Endothelial cell of umbilical vein (primary cell): ENCODE data around the gene UTF1. TPM values are rescaled to one million over a fixed set of nuclear protein-coding genes. Genes with fewer than 3 reads are reported as not detected.
"Not testable (repeated sequence)": the region's sequence is repeated elsewhere in the genome, so short reads cannot be mapped to it uniquely, and the experiment has no call there.

Experiments
- BruUV-seq: library from RNA; stranded (reverse); fragments of 400-500 nt; replicated peaks from 2 replicates; lab custom pipeline; 2021; lab: Mats Ljungman, UMichigan
- CTCF ChIA-PET: fragments of 300-600, 350-600 bp; sonication (Branson Sonifier 250); formaldehyde crosslinking; loops from one replicate; lab custom pipeline; 2021; ENCODE audit warnings: antibody characterized with exemption, inconsistent platforms; lab: Charles Lee
- POLR2A ChIA-PET: fragments of 300-600, 350-600 bp; sonication (Branson Sonifier 250); formaldehyde crosslinking; loops from one replicate; lab custom pipeline; 2021; ENCODE audit warnings: antibody characterized with exemption, inconsistent platforms; lab: Charles Lee
- DNase-seq: peaks from one replicate; pipeline ENCODE4 v3.0.0-alpha.2; 2011; ENCODE audit warnings: low read depth, low spot score
- FAIRE-seq: peaks from 2 replicates; lab custom pipeline; 2011; peaks lifted over from hg19 to GRCh38; lab: Jason Lieb, UNC
- H2AFZ ChIP-seq: 2 replicates; pipeline ENCODE4 v1.6.0; 2012; ENCODE audit warnings: low read depth, low read length, control low read depth, inconsistent platforms
- H3K27ac ChIP-seq: 2 replicates; pipeline ENCODE4 v1.5.1; 2011; ENCODE audit warnings: low read depth, mild to moderate bottlenecking, control low read depth, low read length, moderate library complexity; ENCODE audit not compliant: insufficient read depth
- H3K27me3 ChIP-seq, 2 experiments: 2 replicates each; pipeline versions ENCODE4 v1.6.0 to v1.6.1; 2011; ENCODE audit warnings: low read length in 2 of 2, mixed read lengths in 1 of 2; ENCODE audit not compliant: control insufficient read depth in 2 of 2, insufficient read depth in 2 of 2
- H3K36me3 ChIP-seq, 2 experiments: 2 replicates in 1 of 2; 3 replicates in 1 of 2; pipeline ENCODE4 v1.5.1; 2011; ENCODE audit warnings: low read length in 2 of 2, mild to moderate bottlenecking in 1 of 2, moderate library complexity in 1 of 2; ENCODE audit not compliant: control insufficient read depth in 2 of 2, insufficient read depth in 2 of 2; ENCODE audit errors: extremely low read depth in 1 of 2
- H3K4me1 ChIP-seq: 3 replicates; pipeline ENCODE4 v1.5.1; 2011; ENCODE audit warnings: mild to moderate bottlenecking, low read length; ENCODE audit not compliant: control insufficient read depth, insufficient read depth; ENCODE audit errors: extremely low read depth
- H3K4me2 ChIP-seq: 2 replicates; pipeline ENCODE4 v1.6.1; 2011; ENCODE audit warnings: low read length, control low read depth, mixed read lengths; ENCODE audit not compliant: insufficient read depth
- H3K4me3 ChIP-seq, 3 experiments: fragments of 200-600 bp in 1 of 3; sonication (generic), shearing (Covaris generic) in 1 of 3; replicated peaks in 1 of 3; 2 replicates each; pipeline ENCODE4 v1.5.1; 2011 to 2016; ENCODE audit warnings: control low read depth in 3 of 3, low read length in 3 of 3, mild to moderate bottlenecking in 2 of 3, inconsistent platforms in 1 of 3, low read depth in 1 of 3, moderate library complexity in 1 of 3; ENCODE audit not compliant: insufficient read depth in 1 of 3
- H3K79me2 ChIP-seq: 2 replicates; pipeline ENCODE4 v1.6.0; 2012; ENCODE audit warnings: low read length, inconsistent platforms; ENCODE audit not compliant: control insufficient read depth, insufficient read depth
- H3K9ac ChIP-seq: replicated peaks from 2 replicates; pipeline ENCODE3; 2011; ENCODE audit warnings: low read length, control low read depth; ENCODE audit not compliant: insufficient read depth; ENCODE audit errors: extremely low read depth
- H3K9me1 ChIP-seq: replicated peaks from 3 replicates; pipeline ENCODE4 v1.6.0; 2011; ENCODE audit warnings: mild to moderate bottlenecking, low read length; ENCODE audit not compliant: control insufficient read depth, insufficient read depth; ENCODE audit errors: extremely low read depth
- H3K9me3 ChIP-seq: replicated peaks from 2 replicates; pipeline ENCODE4 v1.5.1; 2012; ENCODE audit warnings: low read length, inconsistent platforms; ENCODE audit not compliant: control insufficient read depth, insufficient read depth
- H4K20me1 ChIP-seq: replicated peaks from 2 replicates; pipeline ENCODE3; 2011; ENCODE audit warnings: mild to moderate bottlenecking, low read length; ENCODE audit not compliant: control insufficient read depth, insufficient read depth; ENCODE audit errors: extremely low read depth
- CTCF ChIP-seq, 2 donors: IDR thresholded peaks; 1 replicate in 1 of 2; 2 replicates in 1 of 2; pipeline ENCODE4 v1.5.1; 2011; ENCODE audit warnings: low read length in 2 of 2, mild to moderate bottlenecking in 2 of 2, moderate library complexity in 2 of 2, control low read depth in 1 of 2, inconsistent platforms in 1 of 2, low read depth in 1 of 2; ENCODE audit not compliant: insufficient read depth in 1 of 2; ENCODE audit errors: extremely low read depth in 1 of 2
- EZH2 ChIP-seq: IDR thresholded peaks from 2 replicates; pipeline ENCODE4 v1.6.1; 2012; ENCODE audit warnings: borderline replicate concordance, low read depth, mild to moderate bottlenecking, moderate library complexity, low read length, inconsistent platforms; ENCODE audit not compliant: severe bottlenecking
- FOS ChIP-seq: IDR thresholded peaks from 2 replicates; pipeline ENCODE4 v1.6.1; 2011; ENCODE audit warnings: mild to moderate bottlenecking, low read length, moderate library complexity, borderline replicate concordance; ENCODE audit not compliant: insufficient read depth
- GATA2 ChIP-seq: IDR thresholded peaks from 2 replicates; pipeline ENCODE4 v1.7.0; 2011; ENCODE audit warnings: low read depth, mild to moderate bottlenecking, moderate library complexity, mixed read lengths, low read length; ENCODE audit not compliant: insufficient read length, insufficient read depth
- JUN ChIP-seq: IDR thresholded peaks from 2 replicates; pipeline ENCODE4 v1.6.1; 2011; ENCODE audit warnings: borderline replicate concordance, low read depth; ENCODE audit not compliant: insufficient read length, insufficient read depth
- MAX ChIP-seq: IDR thresholded peaks from 2 replicates; pipeline ENCODE4 v1.6.1; 2011; ENCODE audit not compliant: insufficient read depth, insufficient read length
- MYC ChIP-seq: IDR thresholded peaks from one replicate; pipeline ENCODE4 v1.6.1; 2011; ENCODE audit warnings: mild to moderate bottlenecking, low read depth, low read length
- POLR2A ChIP-seq: IDR thresholded peaks from 2 replicates; pipeline ENCODE4 v1.6.1; 2012; ENCODE audit warnings: low read depth, mild to moderate bottlenecking, control low read depth, low read length
- POLR2AphosphoS5 ChIP-seq: IDR thresholded peaks from 2 replicates; pipeline ENCODE4 v1.6.1; 2012; ENCODE audit warnings: low read depth, mild to moderate bottlenecking, control low read depth, low read length, moderate library complexity; ENCODE audit not compliant: insufficient read depth
- dilution Hi-C: fragments of 300-500 bp; cut with MboI; formaldehyde crosslinking; loops from one replicate; pipeline ENCODE4 v1.15.0; 2019; ENCODE audit warnings: low sequenced_read_pairs; ENCODE audit not compliant: extremely low pct_ligation_motif_present
- intact Hi-C: fragments of 100-400 bp; cut with micrococcal nuclease; formaldehyde crosslinking; loops from one replicate; pipeline ENCODE4 v1.10.0; 2022
- polyA plus RNA-seq, 4 experiments: library from polyadenylated mRNA; depleted of rRNA in 3 of 4; stranded (reverse) in 3 of 4; unstranded in 1 of 4; fragments of >200 nt; gene quantifications; 2 replicates each; pipeline versions ENCODE4 v1.2.1 to v1.2.3, GENCODE V29; 2011 to 2012; ENCODE audit warnings: missing spikeins in 1 of 4
- total RNA-seq: library from RNA; stranded (reverse); gene quantifications from 2 replicates; pipeline ENCODE4 v1.2.3, GENCODE V29; 2021

UTF1 gene
- total and polyA plus RNA-seq, 2 donors (not counting 3 experiments of a cell fraction or from before 2014, with no cell fraction given): not detected

GRCh38 chr10:133231946-133232574 is 2.0 kb downstream of the UTF1 start:
- H3K27ac ChIP-seq: no peak overlapping the region
- FAIRE-seq (no peak), DNase-seq (no peak)
- no peak overlapping the region for H3K4me3 ChIP-seq
- no peaks in the 10 kb centered on the region for H3K9me3 ChIP-seq
- no peak overlapping the region for H2AFZ ChIP-seq
- intact Hi-C loops (no loop called here), dilution Hi-C loops (no loop called here)
- no peaks in the 10 kb centered on the region for H3K36me3 ChIP-seq
- no peaks in the 10 kb centered on the region for H3K4me1 ChIP-seq
- no peaks in the 10 kb centered on the region for H4K20me1 ChIP-seq
- H3K4me2 ChIP-seq: no peak overlapping the region
- TF ChIP-seq FOS (no peak), JUN (no peak), MYC (no peak), EZH2 (no peak), POLR2AphosphoS5 (no peak), POLR2A (no peak), GATA2 (no peak), CTCF (IDR thresholded peaks at IDR 0.05; ENCODE audit: extremely low read depth in 1 of 2, insufficient read depth in 1 of 2, low read depth in 1 of 2, low read length in 2 of 2) (no peak), MAX (no peak)
- ChIA-PET CTCF (no interaction called here), POLR2A (no interaction called here)
- H3K79me2 ChIP-seq: no peaks in the 10 kb centered on the region
- H3K27me3 ChIP-seq: peaks cover 32 to 51% of the 10 kb centered on the region in 2 experiments
- no peak overlapping the region for H3K9ac ChIP-seq
- H3K9me1 ChIP-seq: no peaks in the 10 kb centered on the region
- no TSS peak for BruUV-seq

- H3K36me3 ChIP-seq, DNase-seq, H3K27ac ChIP-seq, FAIRE-seq, H4K20me1 ChIP-seq, H3K4me1 ChIP-seq, H3K9ac ChIP-seq, POLR2A ChIA-PET, H3K79me2 ChIP-seq, dilution Hi-C loops, H2AFZ ChIP-seq, CTCF ChIA-PET, BruUV-seq, H3K4me3 ChIP-seq, H3K9me3 ChIP-seq, intact Hi-C loops, H3K4me2 ChIP-seq, H3K9me1 ChIP-seq: not testable (repeated sequence)
- H3K27me3 ChIP-seq: peaks cover 41 to 61% of the 10 kb centered on the region in 2 experiments
Measured at GRCh38 chr10:133234796-133235195, 4.8 kb downstream of the UTF1 start.
